22Rv1 (cell line): ENCODE measurements around the gene SKAP2.

Experiments used
- ZFX ChIP-seq: fragments of 450-650 bp; IDR thresholded peaks from 2 replicates; pipeline ENCODE4 v1.6.1; 2017; ENCODE audit warnings: antibody characterized with exemption, borderline replicate concordance
- TF ChIP-seq, protein P1 (sequence below): fragments of 450-650 bp; IDR thresholded peaks from 2 replicates; pipeline ENCODE4 v1.5.1; 2017; ENCODE audit warnings: mild to moderate bottlenecking

DNA sequence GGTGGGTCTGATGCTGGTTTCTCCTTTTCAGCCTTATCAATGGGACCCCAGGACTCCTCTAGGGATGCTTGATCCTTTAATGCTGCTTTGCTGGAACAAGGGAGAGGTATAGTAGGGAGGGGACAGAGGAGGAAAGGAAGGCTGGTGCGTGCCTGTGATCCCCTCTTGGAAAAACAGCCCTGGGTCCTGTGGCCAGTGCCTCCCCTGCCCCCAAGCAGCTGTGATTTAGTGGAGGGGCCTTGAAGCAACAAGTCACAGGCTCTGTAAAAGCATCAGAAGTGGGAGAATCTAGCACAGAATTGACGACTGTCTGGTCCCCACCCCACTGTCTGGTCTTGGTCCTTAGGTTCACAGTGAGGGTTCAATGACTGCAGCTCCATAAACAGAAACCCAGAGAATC, 237.7 kb downstream of the SKAP2 start:
- TF ChIP-seq, protein P1, sequence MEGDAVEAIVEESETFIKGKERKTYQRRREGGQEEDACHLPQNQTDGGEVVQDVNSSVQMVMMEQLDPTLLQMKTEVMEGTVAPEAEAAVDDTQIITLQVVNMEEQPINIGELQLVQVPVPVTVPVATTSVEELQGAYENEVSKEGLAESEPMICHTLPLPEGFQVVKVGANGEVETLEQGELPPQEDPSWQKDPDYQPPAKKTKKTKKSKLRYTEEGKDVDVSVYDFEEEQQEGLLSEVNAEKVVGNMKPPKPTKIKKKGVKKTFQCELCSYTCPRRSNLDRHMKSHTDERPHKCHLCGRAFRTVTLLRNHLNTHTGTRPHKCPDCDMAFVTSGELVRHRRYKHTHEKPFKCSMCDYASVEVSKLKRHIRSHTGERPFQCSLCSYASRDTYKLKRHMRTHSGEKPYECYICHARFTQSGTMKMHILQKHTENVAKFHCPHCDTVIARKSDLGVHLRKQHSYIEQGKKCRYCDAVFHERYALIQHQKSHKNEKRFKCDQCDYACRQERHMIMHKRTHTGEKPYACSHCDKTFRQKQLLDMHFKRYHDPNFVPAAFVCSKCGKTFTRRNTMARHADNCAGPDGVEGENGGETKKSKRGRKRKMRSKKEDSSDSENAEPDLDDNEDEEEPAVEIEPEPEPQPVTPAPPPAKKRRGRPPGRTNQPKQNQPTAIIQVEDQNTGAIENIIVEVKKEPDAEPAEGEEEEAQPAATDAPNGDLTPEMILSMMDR = no peak
- TF ChIP-seq ZFX = no peak
